AG08396 (cell line): ENCODE measurements around the gene PLIN3.
"Not testable (repeated sequence)": the region's sequence is repeated elsewhere in the genome, so short reads cannot be mapped to it uniquely, and the experiment has no call there.

ENCODE experiments used
- DNase-seq: peaks from one replicate; pipeline ENCODE4 v3.0.0; 2012; ENCODE audit warnings: low spot score, mixed read lengths

The PLIN3 gene

DNA sequence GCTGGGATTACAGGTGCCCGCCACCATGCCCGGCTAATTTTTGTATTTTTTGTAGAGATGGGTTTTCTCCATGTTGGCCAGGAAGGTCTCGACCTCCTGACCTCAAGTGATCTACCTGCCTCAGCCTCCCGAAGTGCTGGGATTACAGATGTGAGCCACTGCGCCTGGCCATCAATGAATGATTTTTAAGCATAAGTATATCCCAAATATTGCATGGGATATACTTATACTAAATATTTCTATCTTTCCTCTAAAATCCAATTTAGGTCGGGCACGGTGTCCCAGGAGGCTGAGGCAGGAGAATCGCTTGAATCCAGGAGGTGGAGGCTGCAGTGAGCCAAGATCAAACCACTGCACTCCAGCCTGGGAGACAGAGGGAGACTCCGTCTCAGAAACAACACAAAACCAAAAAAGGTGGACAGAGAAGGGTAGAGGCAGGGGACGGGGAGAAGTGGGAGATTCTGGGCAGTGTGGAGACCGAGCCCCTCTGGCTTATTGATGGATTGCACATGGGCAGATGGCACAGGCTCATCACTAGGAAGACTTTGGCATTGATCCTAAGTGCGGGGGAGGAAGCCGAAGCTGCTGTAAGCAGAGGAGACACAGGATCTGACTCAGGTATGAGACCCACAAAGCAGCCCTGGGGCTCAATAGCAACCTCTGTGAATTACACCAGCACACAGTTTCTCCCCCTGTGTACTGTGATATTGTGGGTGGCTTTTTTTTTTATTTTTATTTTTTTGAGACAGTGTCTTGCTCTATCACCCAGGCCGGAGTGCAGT is 21.8 kb upstream of the PLIN3 start:
- peak; percentile 18 for DNase-seq

DNA sequence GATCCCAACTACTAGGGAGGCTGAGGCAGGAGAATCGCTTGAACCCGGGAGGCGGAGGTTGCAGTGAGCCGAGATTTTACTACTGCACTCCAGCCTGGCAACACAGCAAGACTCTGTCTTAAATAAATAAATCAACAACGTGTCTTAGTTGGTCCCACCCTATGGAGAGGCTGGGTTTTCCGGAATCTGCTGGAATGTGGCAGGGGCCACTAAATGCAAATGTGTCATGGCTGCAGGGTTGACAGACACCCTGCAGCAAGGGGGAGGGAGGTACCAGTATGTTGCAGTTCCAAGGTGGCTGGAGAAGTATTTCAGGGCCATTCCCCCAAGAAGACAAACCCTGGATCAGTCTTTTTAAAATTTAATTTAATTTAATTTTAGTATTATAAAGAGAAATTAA is 20.3 kb upstream of the PLIN3 start:
- not testable (repeated sequence) for DNase-seq

DNA sequence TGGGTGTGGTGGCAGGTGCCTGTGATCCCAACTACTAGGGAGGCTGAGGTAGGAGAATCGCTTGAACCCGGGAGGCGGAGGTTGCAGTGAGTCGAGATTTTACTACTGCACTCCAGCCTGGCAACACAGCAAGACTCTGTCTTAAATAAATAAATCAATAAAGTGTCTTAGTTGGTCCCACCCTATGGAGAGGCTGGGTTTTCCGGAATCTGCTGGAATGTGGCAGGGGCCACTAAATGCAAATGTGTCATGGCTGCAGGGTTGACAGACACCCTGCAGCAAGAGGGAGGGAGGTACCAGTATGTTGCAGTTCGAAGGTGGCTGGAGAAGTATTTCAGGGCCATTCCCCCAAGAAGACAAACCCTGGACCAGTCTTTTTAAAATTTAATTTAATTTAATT is 17.5 kb upstream of the PLIN3 start:
- DNase-seq = not testable (repeated sequence)

DNA sequence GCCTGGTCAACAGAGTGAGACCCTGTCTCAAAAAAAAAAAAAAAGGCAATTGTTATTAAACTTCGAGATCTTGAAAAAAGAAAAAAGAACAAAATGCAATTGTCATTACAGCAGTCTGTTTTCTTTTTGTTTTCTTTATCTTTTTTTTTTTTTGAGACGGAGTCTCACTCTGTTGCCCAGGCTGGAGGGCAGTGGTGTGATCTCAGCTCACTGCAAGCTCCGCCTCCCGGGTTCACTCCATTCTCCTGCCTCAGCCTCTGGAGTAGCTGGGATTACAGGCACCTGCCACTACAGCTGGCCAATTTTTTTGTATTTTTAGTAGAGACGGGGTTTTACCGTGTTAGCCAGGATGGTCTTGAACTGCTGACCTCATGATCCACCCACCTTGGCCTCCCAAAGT is 15.4 kb upstream of the PLIN3 start:
- not testable (repeated sequence) for DNase-seq

DNA sequence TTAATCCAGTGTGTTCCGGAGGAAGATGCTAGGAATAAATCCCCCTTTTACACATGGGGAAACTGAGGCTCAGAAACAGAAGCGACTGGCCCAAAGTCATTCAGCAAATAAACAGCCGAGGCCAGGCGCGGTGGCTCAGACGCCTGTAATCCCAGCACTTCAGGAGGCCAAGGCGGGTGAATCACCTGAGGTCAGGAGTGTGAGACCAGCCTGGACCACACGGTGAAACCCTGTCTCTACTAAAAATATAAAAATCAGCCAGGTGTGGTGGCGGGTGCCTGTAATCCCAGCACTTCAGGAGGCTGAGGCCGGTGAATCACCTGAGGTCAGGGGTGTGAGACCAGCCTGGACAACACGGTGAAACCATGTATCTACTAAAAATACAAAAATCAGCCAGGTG is 11.6 kb upstream of the PLIN3 start:
- no peak for DNase-seq

DNA sequence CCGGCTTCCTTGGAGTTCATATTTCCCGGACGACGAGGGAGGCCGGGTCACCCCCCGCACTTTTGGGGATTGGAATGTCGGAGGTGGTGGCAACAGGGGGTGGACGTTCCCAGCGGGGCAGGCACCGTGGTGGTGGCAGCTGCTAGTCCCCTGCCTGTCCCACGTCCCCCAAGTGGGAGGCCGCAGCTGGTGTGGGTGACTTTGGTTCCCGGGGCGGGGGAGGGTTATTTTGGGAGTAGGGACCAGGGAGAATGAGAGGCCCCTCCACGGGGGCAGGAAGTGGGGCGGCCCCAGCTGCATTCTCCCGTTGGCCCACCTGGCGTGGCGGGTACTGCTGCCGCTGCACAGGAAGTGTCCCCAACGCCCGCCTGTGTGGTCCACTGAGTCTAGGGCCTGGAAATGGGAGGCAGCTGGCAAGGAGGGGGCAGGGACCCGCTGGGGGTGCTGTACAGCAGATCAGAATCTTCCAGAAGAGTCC is 11.1 kb upstream of the PLIN3 start:
- peak; percentile 17 for DNase-seq

DNA sequence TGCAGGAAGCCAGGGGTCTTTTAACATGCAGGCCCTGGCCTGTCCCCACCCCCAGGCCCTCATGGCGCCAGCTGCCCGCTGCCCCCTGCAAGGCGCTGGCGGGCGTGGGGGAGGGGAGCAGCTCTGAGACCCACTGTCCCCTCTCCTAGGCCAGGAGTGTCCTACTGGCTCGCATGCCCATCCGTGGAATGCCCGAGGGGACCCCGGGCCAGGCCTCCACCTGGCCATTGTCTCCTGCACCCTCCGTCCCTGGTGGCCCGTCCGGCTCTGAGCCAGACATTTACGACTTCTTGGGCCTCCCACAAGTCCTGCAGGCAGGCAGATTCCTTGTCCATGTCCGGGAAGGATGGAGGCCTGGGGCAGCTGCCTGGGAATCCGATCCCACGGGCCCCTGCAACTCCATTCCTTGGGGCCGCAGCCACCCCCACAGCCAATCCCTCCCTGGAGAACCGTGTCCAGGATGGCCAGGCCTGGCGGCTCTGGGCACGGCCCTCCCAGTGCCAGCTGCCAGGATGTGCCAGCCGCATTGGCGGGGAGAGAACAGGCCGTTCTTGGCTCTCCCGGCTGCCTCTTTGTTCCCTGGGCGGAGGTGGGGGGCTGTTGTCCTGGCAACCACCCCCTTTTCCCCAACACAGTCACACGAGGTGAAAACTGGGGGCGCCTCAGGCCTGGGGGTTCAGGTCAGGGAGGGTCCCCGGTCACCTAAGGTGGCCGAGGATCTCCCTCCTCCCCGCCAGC is 10.5 kb upstream of the PLIN3 start:
- DNase-seq = peak; percentile 26

DNA sequence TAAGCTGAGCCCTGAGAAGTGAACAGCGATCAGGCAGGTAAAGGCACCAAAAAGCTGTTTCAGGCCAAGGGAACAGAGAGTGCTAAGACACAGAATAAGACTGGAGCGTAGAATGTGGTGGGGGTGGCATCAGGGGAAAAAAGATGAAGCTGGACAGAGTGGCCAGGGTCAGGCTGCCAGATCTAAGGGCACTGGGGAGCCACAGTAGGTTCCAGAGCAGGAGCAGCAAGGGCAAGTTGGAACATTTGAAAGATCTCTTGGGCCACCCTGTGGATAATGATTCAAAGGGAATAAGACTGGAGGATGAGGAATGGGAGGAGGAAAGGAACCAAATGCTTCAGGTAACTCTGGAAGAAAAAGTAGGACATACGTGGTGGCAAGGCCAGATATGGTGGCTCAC is 6.5 kb upstream of the PLIN3 start:
- no peak for DNase-seq

DNA sequence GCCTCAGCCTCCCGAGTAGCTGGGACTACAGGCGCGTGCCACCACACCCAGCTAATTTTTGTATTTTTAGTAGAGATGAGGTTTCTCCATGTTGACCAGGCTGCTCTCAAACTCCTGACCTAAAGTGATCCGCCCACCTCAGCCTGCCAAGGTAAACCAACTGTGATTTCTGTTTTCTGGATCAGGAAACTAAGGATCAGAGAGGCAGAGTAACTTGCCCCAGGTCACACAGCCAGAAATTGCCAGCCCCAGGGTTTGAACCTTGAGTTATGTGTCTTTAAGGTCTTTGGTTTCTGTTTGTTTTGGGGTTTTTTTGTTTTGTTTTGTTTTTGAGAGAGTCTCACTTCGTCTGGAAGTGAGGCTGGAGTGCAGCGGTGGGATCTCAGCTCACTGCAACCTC is 4.2 kb upstream of the PLIN3 start:
- no peak for DNase-seq

DNA sequence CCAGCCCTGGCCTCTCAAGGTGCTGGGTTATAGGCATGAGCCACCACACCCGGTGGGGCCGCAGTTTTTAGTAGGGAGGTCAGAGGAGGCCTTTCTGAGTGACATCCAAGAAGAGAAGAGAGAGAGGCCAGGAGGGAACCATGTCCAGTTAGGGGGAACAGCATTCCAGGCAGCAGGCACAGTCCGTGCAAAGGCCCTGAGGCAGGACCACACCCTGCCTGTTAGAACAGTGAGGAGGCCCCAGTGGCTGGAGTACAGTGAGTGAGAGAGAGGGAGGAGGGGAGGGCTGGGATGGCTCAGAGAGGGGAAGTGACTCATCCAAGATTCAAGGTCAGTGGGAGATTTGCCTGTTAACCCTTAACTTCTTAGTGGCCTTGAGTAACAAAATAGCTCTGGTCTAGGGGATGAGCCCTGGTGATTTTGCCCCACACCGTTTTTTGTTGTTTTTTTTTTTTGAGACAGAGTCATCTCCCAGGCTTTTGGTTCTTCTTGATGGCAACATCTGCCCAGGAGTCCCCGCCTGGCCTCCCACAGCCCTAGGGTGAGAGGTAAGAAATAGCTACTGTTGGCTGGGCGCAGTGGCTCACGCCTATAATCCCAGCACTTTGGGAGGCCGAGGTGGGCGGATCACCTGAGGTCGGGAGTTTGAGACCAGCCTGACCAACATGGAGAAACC is 2.7 kb upstream of the PLIN3 start:
- peak; percentile 82 for DNase-seq

DNA sequence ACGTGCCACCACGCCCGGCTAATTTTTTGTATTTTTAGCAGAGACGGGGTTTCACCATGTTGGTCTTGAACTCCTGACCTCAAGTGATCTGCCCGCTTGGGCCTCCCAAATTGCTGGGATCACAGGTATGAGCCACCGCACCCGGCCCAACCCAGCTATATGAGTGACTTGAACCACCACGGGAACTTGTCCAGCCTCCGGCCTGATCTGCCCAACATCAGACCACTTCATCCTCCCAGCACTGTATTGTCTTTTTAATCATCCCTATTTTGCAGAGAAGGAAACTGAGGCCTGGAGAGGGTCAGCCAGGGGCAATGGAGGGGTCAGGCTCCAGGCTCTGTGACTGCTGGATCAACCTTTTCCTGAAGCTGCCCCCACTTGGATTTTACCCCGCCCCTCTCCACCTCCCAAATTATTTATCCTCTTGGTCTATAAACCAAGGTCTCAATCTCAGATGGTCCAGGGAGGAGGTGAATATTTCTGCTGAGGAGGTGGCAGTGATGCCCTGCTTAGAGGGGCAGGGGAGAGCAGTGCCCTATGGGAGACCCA is 893 bp upstream of the PLIN3 start:
- no peak for DNase-seq

DNA sequence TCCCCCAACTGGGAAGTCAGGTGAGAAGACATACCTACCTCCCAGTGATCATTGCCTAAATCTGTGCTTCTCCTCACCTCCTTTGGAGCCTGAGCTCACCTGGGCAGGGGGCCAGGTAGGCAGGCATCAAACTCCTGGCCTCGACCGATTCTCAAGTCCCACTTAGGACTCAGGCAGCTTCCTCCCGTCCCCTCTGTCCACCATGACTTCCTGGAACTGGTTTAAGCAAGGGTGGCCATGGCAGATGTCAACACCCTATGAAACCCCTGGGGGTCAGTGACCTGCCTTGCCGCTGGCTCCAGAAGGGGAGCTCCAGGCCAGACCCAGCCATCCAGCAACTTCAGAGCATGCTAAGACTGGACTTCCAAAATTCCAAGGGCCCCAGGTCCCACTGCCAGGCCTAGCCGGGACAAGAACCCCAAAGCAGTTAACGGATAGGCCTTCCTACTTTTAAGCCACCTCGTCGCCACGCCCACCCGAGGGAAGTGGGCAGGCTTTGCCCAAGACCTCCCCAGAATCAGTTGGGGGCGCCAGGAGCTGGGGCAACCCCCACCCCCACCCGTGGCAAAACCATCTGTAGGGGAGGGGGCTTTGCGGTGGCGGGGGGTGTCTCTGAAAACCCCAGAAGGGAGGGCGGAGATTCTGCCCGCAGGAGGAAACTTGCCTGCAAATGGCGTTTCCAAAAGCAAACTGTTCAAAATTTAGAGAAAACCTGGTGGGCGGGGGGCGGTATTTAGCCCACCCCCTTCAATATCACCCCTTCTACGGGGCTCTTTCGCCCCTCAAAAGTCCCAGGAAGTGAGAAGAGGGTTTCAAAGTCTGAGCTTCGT is 657 bp downstream of the PLIN3 start:
- peak; percentile 59 for DNase-seq

DNA sequence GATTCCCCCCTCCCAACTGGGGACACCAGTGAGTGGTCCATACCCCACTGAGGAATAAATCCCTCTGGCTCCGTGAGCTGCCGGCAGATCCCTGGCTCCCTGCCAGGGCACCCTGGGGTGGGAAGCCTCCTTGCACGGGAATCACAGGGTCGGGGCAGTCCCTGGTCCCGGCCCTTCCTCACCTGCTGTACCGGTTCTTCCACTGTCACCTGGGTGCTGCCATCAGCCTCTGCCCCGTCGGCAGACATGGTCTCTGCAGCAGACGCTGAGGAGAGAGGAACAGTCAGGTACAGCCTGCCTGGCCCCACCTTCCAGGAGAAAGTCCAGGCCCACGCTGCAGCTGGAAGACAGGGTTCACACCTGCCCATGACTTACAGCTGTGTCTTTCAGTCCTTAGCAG is 6.3 kb downstream of the PLIN3 start:
- DNase-seq = no peak

DNA sequence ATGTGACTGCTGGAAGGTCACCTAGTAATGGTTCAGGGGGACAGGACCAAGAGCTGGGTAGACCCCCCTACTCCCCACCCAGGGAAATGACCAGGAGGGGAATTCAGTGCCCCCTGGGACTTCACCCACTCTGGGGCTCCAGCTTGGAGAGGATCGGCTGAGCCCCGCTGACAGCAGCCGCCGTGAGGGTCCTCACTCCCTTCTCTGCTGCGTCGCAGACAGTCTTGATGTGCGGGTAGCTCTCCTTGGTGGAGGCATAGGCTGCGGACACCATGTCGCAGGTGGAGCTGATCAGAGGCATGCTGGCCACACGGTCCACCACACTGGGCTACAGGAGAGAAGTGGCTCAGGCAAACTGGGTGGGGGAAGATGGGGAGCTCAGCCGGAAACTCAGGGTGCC is 7.8 kb downstream of the PLIN3 start:
- no peak for DNase-seq

DNA sequence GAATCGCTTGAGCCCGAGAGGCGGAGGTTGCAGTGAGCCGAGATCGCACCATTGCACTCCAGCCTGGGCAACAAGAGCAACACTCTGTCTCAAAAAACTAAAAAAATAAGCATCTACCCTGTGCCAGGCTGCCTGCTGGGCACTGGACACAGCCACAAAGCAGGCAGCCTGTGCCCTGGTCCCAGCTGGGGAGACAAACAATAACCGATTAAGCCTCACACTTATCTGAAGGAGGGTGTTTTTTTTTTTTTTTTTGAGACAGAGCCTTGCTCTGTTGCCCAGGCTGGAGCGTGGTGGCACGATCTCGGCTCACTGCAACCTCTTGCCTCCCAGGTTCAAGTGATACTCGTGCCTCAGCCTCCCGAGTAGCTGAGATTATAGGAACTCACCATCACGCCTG is 11.0 kb downstream of the PLIN3 start:
- not testable (repeated sequence) for DNase-seq

DNA sequence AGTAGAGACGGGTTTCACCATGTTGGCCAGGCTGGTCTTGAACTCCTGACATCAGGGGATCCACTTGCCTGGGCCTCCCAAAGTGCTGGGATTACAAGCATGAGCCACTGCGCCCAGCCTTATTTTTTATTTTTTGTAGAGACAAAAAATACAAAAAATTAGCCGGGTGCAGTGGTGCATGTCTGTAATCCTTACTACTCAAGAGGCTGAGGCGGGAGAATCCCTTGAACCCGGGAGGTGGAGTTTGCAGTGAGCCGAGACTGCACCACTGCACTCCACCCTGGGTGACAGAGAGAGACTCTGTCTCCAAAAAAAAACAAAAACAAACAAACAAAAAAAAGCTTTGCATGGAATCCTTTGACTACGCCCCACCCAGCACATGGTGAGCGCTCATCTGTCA is 14.0 kb downstream of the PLIN3 start:
- not testable (repeated sequence) for DNase-seq

DNA sequence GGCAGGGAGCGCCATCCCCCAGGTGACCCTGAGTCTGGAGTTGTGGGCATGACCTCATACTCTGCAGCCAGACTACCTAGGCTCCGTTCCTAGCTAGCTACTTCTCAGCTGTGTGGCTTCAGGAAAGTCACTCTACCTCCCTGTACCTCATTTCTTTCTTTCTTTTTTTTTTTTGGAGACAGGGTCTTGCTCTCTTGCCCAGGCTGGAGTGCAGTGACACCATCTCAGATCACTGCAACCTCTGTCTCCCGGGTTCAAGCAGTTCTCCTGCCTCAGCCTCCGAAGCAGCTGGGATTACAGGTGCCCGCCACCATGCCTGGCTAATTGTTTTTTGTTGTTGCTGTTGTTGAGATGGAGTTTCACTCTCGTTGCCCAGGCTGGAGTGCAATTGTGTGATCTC is 15.0 kb downstream of the PLIN3 start:
- no peak for DNase-seq

DNA sequence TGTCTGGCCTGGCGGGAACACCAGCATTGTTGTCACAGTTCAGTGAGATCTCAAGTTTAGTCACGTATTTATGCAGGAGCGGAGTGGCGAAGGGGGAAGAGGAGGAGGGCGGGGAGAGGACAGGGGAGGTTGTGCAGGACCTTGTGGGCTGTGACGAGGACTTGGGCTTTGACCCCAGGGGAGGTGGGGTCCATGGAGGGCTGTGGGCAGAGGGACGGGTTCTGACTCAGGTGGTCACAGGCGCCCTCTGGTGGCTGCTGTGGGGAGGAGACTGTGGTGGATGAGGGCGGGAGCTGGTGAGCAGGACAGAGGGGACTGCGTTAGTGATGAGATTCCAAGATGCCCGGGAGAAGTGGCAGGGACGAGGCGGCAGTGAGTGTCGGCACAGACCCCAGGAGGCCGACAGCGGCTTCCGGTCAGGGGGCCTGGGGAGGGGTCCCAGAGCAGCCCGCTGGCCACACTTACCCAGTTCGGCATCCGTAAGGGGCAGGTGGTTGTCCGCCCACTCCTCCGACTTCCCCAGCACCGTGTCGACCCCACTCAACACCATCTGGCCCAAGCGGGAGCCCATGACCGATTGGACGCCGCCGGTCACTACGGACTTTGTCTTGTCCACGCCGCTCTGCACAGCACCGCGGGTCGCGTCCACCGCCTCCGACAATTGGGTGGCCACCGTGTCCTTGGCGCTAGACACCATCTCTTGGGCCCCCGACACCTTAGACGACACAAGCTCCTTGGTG is 15.7 kb downstream of the PLIN3 start:
- peak; percentile 77 for DNase-seq

DNA sequence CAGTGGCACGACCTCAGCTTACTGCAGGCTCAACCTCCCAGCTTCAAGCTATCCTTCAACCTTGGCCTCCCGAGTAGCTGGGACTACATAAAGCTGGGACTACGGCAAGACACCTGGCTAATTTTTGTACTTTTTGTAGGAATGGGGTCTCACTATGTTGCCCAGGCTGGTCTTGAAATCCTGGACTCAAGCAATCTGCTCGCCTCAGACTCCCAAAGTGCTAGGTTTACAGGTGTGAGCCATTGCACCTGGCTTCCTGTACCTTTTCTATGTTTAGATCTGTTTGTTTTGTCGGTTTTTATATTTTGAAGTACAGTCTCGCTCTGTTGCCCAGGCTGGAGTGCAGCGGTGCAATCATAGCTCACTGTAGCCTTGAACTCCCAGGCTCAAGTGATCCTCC is 18.4 kb downstream of the PLIN3 start:
- no peak for DNase-seq

DNA sequence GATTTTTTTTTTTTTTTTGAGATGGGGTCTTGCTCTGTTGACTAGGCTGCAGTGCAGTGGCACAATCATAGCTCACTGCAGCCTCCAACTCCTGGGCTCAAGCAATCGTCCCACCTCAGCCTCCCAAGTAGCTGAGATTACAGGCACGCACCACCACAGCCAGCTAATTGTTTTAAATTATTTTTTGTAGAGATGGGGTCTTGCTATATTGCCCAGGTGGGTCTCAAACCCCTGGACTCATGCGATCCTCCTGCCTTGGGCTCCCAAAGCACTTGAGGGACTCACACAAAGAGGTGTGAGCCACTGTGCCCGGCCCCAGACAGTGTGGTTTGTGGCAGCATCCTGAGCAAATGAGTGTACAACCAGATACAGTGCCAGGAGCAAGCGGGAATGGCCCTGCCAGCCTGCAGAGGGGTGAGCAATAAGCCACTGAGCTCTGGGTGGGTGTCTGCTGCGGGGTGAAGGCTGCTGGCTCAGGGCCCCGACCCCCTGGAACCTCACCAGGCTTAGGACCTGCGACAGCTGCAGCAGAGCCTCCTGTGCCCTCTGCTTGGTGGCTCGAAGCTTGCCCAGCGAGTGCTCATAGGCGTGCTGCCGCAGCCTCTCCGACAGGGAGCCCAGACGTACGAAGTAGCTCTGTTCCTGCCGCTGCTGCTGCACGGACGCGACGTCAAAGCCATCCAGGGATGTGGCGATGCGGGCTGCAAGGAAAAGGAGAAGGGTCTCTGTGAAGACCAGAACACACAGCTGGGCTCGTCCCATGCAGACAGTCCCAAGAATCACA is 20.1 kb downstream of the PLIN3 start:
- DNase-seq = no peak
